Neural progenitor cell (in vitro differentiated cells): Measurements from ENCODE around the gene MAGI1.

Experiments
- EZH2 ChIP-seq: fragments of 200-600 bp; sonication (generic); IDR thresholded peaks from 2 replicates; pipeline ENCODE4 v1.6.1; 2017; ENCODE audit warnings: antibody characterized with exemption, mild to moderate bottlenecking, moderate library complexity
- TF ChIP-seq, protein P1 (sequence below): fragments of 200-600 bp; sonication (generic); IDR thresholded peaks from 2 replicates; pipeline ENCODE4 v1.5.1; 2017; ENCODE audit warnings: antibody characterized with exemption, mild to moderate bottlenecking

DNA sequence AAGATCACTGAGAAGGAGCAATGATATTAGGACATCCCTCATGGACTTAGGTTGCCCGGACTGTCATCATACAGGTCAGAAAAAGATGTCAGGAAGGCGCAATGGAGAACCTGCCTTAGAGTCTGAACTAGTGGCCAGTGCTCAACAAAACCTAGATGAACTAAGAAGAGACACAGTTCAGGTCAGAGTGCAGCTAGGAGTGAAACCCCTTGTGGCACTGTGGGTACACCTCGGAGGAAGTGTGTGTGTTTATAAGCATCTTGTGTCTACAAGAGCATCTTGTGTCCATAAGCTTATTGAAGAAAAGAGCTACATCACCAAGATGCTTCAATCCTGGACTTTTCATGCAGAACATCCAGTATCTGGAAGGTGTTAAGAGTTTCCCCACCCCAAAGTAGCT lies 315.7 kb downstream of the MAGI1 start:
- TF ChIP-seq, protein P1, sequence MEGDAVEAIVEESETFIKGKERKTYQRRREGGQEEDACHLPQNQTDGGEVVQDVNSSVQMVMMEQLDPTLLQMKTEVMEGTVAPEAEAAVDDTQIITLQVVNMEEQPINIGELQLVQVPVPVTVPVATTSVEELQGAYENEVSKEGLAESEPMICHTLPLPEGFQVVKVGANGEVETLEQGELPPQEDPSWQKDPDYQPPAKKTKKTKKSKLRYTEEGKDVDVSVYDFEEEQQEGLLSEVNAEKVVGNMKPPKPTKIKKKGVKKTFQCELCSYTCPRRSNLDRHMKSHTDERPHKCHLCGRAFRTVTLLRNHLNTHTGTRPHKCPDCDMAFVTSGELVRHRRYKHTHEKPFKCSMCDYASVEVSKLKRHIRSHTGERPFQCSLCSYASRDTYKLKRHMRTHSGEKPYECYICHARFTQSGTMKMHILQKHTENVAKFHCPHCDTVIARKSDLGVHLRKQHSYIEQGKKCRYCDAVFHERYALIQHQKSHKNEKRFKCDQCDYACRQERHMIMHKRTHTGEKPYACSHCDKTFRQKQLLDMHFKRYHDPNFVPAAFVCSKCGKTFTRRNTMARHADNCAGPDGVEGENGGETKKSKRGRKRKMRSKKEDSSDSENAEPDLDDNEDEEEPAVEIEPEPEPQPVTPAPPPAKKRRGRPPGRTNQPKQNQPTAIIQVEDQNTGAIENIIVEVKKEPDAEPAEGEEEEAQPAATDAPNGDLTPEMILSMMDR, result no peak
- no peak for TF ChIP-seq EZH2
